BLaER1 treated with 17β-estradiol and CSF1 and Interleukin-3, amounts not matched to agents 10 nM and 100 nM (cell line): ENCODE data around the gene VGF.

Experiments
- H3K27ac ChIP-seq, 11 experiments: shearing (Covaris generic); formaldehyde crosslinking; 2 replicates each; pipeline ENCODE4 v1.8.1; 2022
- H3K27me3 ChIP-seq, 11 experiments: shearing (Covaris generic); formaldehyde crosslinking; 2 replicates each; pipeline ENCODE4 v1.8.1; 2022
- H3K36me3 ChIP-seq, 11 experiments: shearing (Covaris generic); formaldehyde crosslinking; 2 replicates each; pipeline ENCODE4 v1.8.1; 2022
- H3K4me1 ChIP-seq, 10 experiments: shearing (Covaris generic); formaldehyde crosslinking; 2 replicates each; pipeline ENCODE4 v1.8.1; 2022
- H3K4me2 ChIP-seq, 11 experiments: shearing (Covaris generic); formaldehyde crosslinking; 2 replicates each; pipeline ENCODE4 v1.8.1; 2022
- H3K4me3 ChIP-seq, 10 experiments: shearing (Covaris generic); formaldehyde crosslinking; 2 replicates each; pipeline ENCODE4 v1.8.1; 2022
- H3K9ac ChIP-seq, 11 experiments: shearing (Covaris generic); formaldehyde crosslinking; 2 replicates each; pipeline ENCODE4 v1.8.1; 2022
- H3K9me3 ChIP-seq, 11 experiments: shearing (Covaris generic); formaldehyde crosslinking; replicated peaks in 1 of 11; 2 replicates each; pipeline ENCODE4 v1.8.1; 2022
- H4K20me1 ChIP-seq, 11 experiments: shearing (Covaris generic); formaldehyde crosslinking; 2 replicates each; pipeline ENCODE4 v1.8.1; 2022
- Cebpa-rat ChIP-seq, 11 experiments: shearing (Covaris generic); IDR thresholded peaks; 2 replicates each; pipeline ENCODE4 v1.8.1; 2022

VGF gene

DNA sequence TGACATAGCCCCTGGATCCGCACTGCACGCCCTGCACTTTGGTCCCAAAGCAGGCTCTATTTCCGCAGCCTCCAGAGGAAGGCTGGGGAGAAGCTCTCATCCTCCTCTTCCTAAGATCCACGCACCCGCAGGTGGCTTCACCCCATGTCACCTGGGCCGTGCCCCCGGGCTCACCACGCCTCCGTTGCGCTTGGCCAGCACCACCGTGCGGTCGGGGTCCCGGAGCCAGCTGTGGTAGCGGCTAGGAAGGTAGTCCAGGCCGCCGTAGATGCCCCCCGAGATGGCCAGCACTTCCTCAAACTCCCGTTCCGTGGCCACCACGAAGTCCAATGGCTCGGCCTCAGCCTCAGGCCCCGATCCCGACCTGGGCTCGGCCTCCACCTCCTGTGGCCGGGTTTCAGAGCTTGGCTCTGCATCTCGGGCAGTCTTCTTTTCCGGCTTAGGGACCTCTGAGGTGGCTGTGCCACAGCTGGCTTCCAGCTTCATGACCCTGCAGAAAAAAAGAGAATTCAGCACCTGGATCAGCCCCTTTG, 9.0 kb upstream of the VGF start:
- Histone ChIP-seq H3K9ac (no peak overlapping the region), H3K27me3 (peaks cover 99 to 100% (median 100%) of the 10 kb centered on the region in 11 experiments), H3K36me3 (no peaks in the 10 kb centered on the region), H3K27ac (no peak overlapping the region), H3K9me3 (peaks cover 0 to 25% (median 22%) of the 10 kb centered on the region in 11 experiments; a peak in 18 of 22 replicates), H3K4me2 (peak overlapping the region; percentile 48 to 100 (median 89); a peak in 20 of 22 replicates), H4K20me1 (peaks cover 0 to 40% (median 13%) of the 10 kb centered on the region in 11 experiments; a peak in 16 of 22 replicates), H3K4me3 (peak overlapping the region in 3 of 10 experiments; percentile 25 to 54 (median 33); a peak in 4 of 20 replicates), H3K4me1 (peaks cover 44 to 84% (median 62%) of the 10 kb centered on the region in 10 experiments)
- TF ChIP-seq Cebpa-rat (IDR thresholded peaks at IDR 0.05): no peak

DNA sequence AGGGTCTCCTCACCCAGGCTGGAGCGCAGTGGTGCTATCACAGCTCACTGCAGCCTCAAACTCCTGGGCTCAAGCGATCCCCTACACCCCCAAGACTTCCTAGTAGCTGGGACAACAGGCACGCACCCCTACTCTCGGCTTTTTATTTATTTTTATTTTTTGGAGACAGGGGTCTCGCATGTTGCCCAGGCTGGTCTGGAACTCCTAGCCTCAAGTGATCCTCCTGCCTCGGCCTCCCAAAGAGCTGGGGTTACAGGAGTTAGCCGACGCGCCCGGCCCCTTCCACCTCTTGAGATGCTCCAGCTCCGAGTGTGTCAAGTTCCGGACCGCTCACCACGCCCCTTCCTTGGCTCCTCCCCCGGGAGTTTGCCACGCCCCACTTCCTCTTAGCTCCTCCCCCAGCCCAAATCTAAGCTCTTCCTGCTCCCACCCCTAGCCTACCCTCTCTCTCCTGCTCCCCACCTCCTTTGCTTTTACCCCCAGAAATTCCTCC, 8.4 kb upstream of the VGF start:
- H3K27me3 ChIP-seq: peaks cover 99 to 100% (median 100%) of the 10 kb centered on the region in 11 experiments
- H3K4me2 ChIP-seq: peak overlapping the region; percentile 48 to 100 (median 89)
- H3K9me3 ChIP-seq: peaks cover 0 to 25% (median 22%) of the 10 kb centered on the region in 11 experiments; a peak in 18 of 22 replicates
- H3K36me3 ChIP-seq: no peaks in the 10 kb centered on the region
- peaks cover 0 to 44% (median 13%) of the 10 kb centered on the region in 11 experiments; a peak in 16 of 22 replicates for H4K20me1 ChIP-seq
- peak overlapping the region in 9 of 10 experiments; percentile 7 to 54 (median 33); a peak in 14 of 20 replicates for H3K4me3 ChIP-seq
- no peak for TF ChIP-seq Cebpa-rat (IDR thresholded peaks at IDR 0.05)
- no peak overlapping the region for H3K9ac ChIP-seq
- H3K4me1 ChIP-seq: peaks cover 49 to 86% (median 64%) of the 10 kb centered on the region in 10 experiments
- no peak overlapping the region for H3K27ac ChIP-seq

GRCh38 chr7:101172854-101173751, 7.7 kb upstream of the VGF start:
- Histone ChIP-seq H3K4me1 (peaks cover 55 to 86% (median 69%) of the 10 kb centered on the region in 10 experiments), H3K4me3 (peak overlapping the region; percentile 7 to 54 (median 36); a peak in 16 of 20 replicates), H3K4me2 (peak overlapping the region; percentile 48 to 100 (median 89)), H4K20me1 (peaks cover 0 to 51% (median 14%) of the 10 kb centered on the region in 11 experiments; a peak in 16 of 22 replicates), H3K27ac (no peak overlapping the region), H3K9ac (no peak overlapping the region; a peak in 1 of 22 replicates), H3K9me3 (peaks cover 0 to 25% (median 22%) of the 10 kb centered on the region in 11 experiments; a peak in 18 of 22 replicates), H3K27me3 (peaks cover 99 to 100% (median 100%) of the 10 kb centered on the region in 11 experiments), H3K36me3 (no peaks in the 10 kb centered on the region)
- no peak for TF ChIP-seq Cebpa-rat (IDR thresholded peaks at IDR 0.05)

GRCh38 chr7:101172005-101172853, 6.9 kb upstream of the VGF start:
- Histone ChIP-seq H3K27me3 (peaks cover 99 to 100% (median 100%) of the 10 kb centered on the region in 11 experiments), H3K4me1 (peaks cover 58 to 93% (median 76%) of the 10 kb centered on the region in 10 experiments), H3K9me3 (peaks cover 0 to 25% (median 22%) of the 10 kb centered on the region in 11 experiments; a peak in 18 of 22 replicates), H3K4me3 (peak overlapping the region; percentile 4 to 49 (median 34); a peak in 16 of 20 replicates), H3K9ac (peak overlapping the region in 3 of 11 experiments; percentile 15 to 41 (median 39); a peak in 3 of 22 replicates), H3K4me2 (peak overlapping the region; percentile 48 to 100 (median 89)), H3K36me3 (no peaks in the 10 kb centered on the region), H3K27ac (peak overlapping the region in 2 of 11 experiments; percentile 13 to 50; a peak in 1 of 22 replicates), H4K20me1 (peaks cover 0 to 54% (median 15%) of the 10 kb centered on the region in 11 experiments; a peak in 16 of 22 replicates)
- TF ChIP-seq Cebpa-rat (IDR thresholded peaks at IDR 0.05): no peak

- H3K4me3 ChIP-seq: peak overlapping the region in 6 of 10 experiments; percentile 7 to 49 (median 36); a peak in 8 of 20 replicates
- peaks cover 0 to 54% (median 15%) of the 10 kb centered on the region in 11 experiments; a peak in 16 of 22 replicates for H4K20me1 ChIP-seq
- peaks cover 0 to 25% (median 22%) of the 10 kb centered on the region in 11 experiments; a peak in 18 of 22 replicates for H3K9me3 ChIP-seq
- H3K27ac ChIP-seq: peak overlapping the region in 3 of 11 experiments; percentile 13 to 50 (median 13); a peak in 3 of 22 replicates
- H3K36me3 ChIP-seq: no peaks in the 10 kb centered on the region
- peak overlapping the region; percentile 48 to 100 (median 89) for H3K4me2 ChIP-seq
- TF ChIP-seq Cebpa-rat (IDR thresholded peaks at IDR 0.05): no peak
- H3K4me1 ChIP-seq: peaks cover 64 to 91% (median 82%) of the 10 kb centered on the region in 10 experiments
- peaks cover 96 to 100% (median 99%) of the 10 kb centered on the region in 11 experiments for H3K27me3 ChIP-seq
- H3K9ac ChIP-seq: peak overlapping the region in 3 of 11 experiments; percentile 15 to 41 (median 39); a peak in 3 of 22 replicates
Observed at GRCh38 chr7:101171442-101171837, 6.1 kb upstream of the VGF start.

DNA sequence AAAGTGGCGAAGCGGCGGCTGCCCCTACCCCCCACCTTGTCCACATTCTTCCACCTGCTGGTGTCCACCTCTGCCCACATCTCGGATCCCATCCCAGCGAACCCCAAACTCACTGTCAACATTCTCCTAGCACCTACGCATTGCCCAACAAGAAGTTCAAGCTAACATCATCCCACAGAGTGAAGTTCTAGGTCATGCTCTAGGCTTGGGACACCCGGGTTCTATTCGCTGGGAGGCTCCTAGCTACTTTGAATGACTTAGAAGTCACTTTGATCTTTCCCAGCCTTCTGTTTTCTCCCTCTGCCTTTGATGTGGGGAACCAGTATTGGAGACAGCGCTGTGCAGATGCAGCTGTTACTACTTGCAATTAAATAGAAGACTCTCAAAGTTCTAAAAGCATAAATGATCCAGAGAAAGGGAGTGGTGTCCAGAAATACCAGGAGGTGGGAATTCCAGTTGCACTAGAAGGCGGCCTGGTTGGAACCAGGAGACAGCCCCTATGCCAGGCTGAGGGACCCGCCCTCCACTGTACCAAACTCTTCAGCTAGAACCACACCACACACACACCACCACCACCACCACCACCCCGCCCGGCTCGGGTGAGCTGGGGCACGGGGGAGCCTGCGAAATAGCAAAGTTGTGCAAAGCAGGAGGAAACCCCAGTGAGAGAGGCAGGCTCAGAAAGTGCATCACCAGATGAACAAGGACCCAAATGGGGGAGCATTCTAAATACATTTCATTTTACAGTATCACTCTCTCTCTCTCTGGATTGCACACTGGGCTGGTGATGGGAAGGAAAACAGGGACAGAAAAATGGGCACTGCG, 5.5 kb upstream of the VGF start:
- Histone ChIP-seq H3K4me3 (peak overlapping the region in 6 of 10 experiments; percentile 5 to 49 (median 28); a peak in 8 of 20 replicates), H4K20me1 (peaks cover 0 to 54% (median 15%) of the 10 kb centered on the region in 11 experiments; a peak in 16 of 22 replicates), H3K9me3 (peaks cover 0 to 25% (median 22%) of the 10 kb centered on the region in 11 experiments; a peak in 18 of 22 replicates), H3K9ac (peak overlapping the region in 3 of 11 experiments; percentile 3 to 41 (median 39); a peak in 3 of 22 replicates), H3K27me3 (peaks cover 96 to 100% (median 99%) of the 10 kb centered on the region in 11 experiments), H3K4me2 (peak overlapping the region; percentile 70 to 100 (median 89)), H3K4me1 (peaks cover 69 to 91% (median 87%) of the 10 kb centered on the region in 10 experiments), H3K27ac (peak overlapping the region in 2 of 11 experiments; percentile 13 to 50; a peak in 3 of 22 replicates), H3K36me3 (no peaks in the 10 kb centered on the region)
- TF ChIP-seq Cebpa-rat (IDR thresholded peaks at IDR 0.05): no peak
